K562 (cell line): ENCODE data around the gene LENEP. TPM values are rescaled to one million over a fixed set of nuclear protein-coding genes. Genes with fewer than 3 reads are reported as not detected.

Experiments used
- CHD4 ChIP-seq: fragments of 200-600 bp; sonication (generic); IDR thresholded peaks from 3 replicates; pipeline ENCODE4 v1.6.1; 2012; ENCODE audit warnings: low read depth, mild to moderate bottlenecking, mixed read lengths, low read length, inconsistent platforms; ENCODE audit not compliant: insufficient read depth, insufficient replicate concordance, poor library complexity, severe bottlenecking
- KDM5B ChIP-seq: fragments of 200-600 bp; sonication (generic); IDR thresholded peaks from 2 replicates; pipeline ENCODE4 v1.6.1; 2012; ENCODE audit warnings: low read depth, mild to moderate bottlenecking, moderate library complexity, low read length, control low read depth, inconsistent platforms; ENCODE audit not compliant: insufficient replicate concordance
- NR1H2 ChIP-seq: sonication (generic); formaldehyde crosslinking; IDR thresholded peaks from 2 replicates; pipeline ENCODE4 v1.4.0; 2020; ENCODE audit warnings: mild to moderate bottlenecking, missing genetic modification reagents
- NR3C1 ChIP-seq: sonication (generic); formaldehyde crosslinking; IDR thresholded peaks from 2 replicates; pipeline ENCODE4 v1.8.1; 2022; ENCODE audit warnings: missing genetic modification reagents
- PTTG1 ChIP-seq: fragments of 450-650 bp; IDR thresholded peaks from 2 replicates; pipeline ENCODE4 v1.6.1; 2016; ENCODE audit warnings: low read depth, mild to moderate bottlenecking, missing genetic modification characterization, missing compliant biosample characterization
- RUNX1 ChIP-seq: sonication (generic); IDR thresholded peaks from 2 replicates; pipeline ENCODE4 v1.6.1; 2016; ENCODE audit warnings: antibody characterized with exemption, low read depth
- TEAD1 ChIP-seq, 2 experiments: fragments of 450-650 bp in 1 of 2; sonication (generic) in 1 of 2; formaldehyde crosslinking; IDR thresholded peaks; 2 replicates each; pipeline versions ENCODE4 v1.4.0 to v1.8.0; 2020 to 2022; ENCODE audit warnings: mild to moderate bottlenecking in 2 of 2, missing genetic modification reagents in 1 of 2
- ZEB2 ChIP-seq: fragments of 450-650 bp; IDR thresholded peaks from 2 replicates; pipeline ENCODE4 v1.6.1; 2016
- ZNF217 ChIP-seq: sonication (generic); formaldehyde crosslinking; IDR thresholded peaks from 2 replicates; pipeline ENCODE4 v1.8.0; 2022; ENCODE audit warnings: mild to moderate bottlenecking, missing genetic modification reagents
- ZNF766 ChIP-seq: fragments of 200-800 bp; sonication (Bioruptor generic); conservative IDR thresholded peaks from 2 replicates; pipeline ENCODE4 v1.6.1; 2016; ENCODE audit warnings: missing genetic modification characterization, missing compliant biosample characterization
- polyA plus RNA-seq, 8 experiments: library from polyadenylated mRNA; depleted of rRNA in 4 of 8; stranded (reverse) in 5 of 8; unstranded in 3 of 8; fragments of >200 nt; fragmentation: Nextera tagmentation in 2 of 8; fragmentation: Illumina TruSeq in 1 of 8; extraction: Ambion mirVana in 2 of 8; extraction: Trizol in 1 of 8; gene quantifications; 2 replicates each; pipeline versions ENCODE4 v1.2.1 to v1.2.3, GENCODE V29; 2011 to 2014; ENCODE audit warnings: inconsistent platforms in 1 of 8, missing spikeins in 1 of 8
- total RNA-seq, 7 experiments: library from RNA; depleted of rRNA in 6 of 7; stranded (reverse); fragments of >200 nt in 6 of 7; fragmentation: Illumina TruSeq in 2 of 7; extraction: Trizol in 2 of 7; gene quantifications; 2 replicates each; pipeline versions ENCODE4 v1.2.1 to v1.2.3, GENCODE V29; 2011 to 2021; ENCODE audit warnings: low replicate concordance in 1 of 7
- TF ChIP-seq, protein P1 (sequence below), 2 experiments: fragments of 450-650 bp; IDR thresholded peaks; 2 replicates each; pipeline ENCODE4 v1.6.1; 2016; ENCODE audit warnings: mild to moderate bottlenecking in 2 of 2, borderline replicate concordance in 1 of 2, low read depth in 1 of 2, moderate library complexity in 1 of 2
- TF ChIP-seq, protein P2 (sequence below): fragments of 450-650 bp; formaldehyde crosslinking; IDR thresholded peaks from 2 replicates; pipeline ENCODE4 v1.4.0; 2020; ENCODE audit warnings: mild to moderate bottlenecking
- TF ChIP-seq, protein P3 (sequence below), 2 experiments: fragments of 450-650 bp; IDR thresholded peaks; 2 replicates each; pipeline ENCODE4 v1.6.1; 2016
- TF ChIP-seq, protein P4 (sequence below): fragments of 250-450 bp; sonication (Bioruptor Pico); IDR thresholded peaks from 2 replicates; pipeline ENCODE4 v1.8.0; 2022; ENCODE audit warnings: moderate library complexity, mild to moderate bottlenecking, inconsistent platforms

LENEP gene
- total and polyA plus RNA-seq, 9 of the 15 experiments (the other 6 are each of a cell fraction or from before 2014, with no cell fraction given) = 0.23 to 0.87 (median 0.67) TPM; not detected in 5

DNA sequence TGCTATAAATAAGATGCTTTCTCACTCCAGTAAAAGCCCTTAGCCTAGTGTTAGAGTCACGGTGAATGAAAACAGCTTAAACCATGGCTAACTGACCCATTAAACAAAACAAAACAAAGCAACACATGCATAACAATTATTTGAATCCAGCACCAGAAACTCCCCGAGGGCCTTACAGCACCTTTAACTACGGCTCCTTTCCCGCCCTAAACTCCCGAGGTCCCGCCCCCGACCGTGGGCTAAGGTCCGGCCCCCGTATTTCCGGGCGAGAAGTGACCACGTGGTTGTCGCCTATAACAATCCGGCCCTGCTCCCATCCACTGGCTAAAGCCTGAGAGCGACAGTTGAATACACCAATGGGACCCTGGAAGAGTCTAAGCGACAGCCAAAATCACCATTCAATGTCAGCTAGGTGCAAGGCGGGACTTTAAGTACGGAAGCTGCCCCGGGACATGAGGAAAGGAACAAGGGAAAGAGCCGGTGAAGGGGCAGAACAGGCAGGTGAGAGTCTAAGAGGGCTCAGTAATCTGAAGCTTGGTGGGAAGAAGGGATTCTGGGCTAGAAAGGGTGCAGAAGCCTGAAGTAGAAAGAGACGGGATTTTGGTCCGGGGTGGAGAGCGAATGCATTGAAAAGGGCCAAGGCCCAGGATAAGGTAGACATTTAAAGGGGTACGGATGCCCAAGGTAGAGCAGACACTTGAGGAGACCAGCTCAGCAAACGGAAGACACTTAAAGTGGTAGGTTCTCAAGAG, 10.3 kb upstream of the LENEP start, which contains the start of gene FLAD1 (continued):
- TF ChIP-seq, protein P1, sequence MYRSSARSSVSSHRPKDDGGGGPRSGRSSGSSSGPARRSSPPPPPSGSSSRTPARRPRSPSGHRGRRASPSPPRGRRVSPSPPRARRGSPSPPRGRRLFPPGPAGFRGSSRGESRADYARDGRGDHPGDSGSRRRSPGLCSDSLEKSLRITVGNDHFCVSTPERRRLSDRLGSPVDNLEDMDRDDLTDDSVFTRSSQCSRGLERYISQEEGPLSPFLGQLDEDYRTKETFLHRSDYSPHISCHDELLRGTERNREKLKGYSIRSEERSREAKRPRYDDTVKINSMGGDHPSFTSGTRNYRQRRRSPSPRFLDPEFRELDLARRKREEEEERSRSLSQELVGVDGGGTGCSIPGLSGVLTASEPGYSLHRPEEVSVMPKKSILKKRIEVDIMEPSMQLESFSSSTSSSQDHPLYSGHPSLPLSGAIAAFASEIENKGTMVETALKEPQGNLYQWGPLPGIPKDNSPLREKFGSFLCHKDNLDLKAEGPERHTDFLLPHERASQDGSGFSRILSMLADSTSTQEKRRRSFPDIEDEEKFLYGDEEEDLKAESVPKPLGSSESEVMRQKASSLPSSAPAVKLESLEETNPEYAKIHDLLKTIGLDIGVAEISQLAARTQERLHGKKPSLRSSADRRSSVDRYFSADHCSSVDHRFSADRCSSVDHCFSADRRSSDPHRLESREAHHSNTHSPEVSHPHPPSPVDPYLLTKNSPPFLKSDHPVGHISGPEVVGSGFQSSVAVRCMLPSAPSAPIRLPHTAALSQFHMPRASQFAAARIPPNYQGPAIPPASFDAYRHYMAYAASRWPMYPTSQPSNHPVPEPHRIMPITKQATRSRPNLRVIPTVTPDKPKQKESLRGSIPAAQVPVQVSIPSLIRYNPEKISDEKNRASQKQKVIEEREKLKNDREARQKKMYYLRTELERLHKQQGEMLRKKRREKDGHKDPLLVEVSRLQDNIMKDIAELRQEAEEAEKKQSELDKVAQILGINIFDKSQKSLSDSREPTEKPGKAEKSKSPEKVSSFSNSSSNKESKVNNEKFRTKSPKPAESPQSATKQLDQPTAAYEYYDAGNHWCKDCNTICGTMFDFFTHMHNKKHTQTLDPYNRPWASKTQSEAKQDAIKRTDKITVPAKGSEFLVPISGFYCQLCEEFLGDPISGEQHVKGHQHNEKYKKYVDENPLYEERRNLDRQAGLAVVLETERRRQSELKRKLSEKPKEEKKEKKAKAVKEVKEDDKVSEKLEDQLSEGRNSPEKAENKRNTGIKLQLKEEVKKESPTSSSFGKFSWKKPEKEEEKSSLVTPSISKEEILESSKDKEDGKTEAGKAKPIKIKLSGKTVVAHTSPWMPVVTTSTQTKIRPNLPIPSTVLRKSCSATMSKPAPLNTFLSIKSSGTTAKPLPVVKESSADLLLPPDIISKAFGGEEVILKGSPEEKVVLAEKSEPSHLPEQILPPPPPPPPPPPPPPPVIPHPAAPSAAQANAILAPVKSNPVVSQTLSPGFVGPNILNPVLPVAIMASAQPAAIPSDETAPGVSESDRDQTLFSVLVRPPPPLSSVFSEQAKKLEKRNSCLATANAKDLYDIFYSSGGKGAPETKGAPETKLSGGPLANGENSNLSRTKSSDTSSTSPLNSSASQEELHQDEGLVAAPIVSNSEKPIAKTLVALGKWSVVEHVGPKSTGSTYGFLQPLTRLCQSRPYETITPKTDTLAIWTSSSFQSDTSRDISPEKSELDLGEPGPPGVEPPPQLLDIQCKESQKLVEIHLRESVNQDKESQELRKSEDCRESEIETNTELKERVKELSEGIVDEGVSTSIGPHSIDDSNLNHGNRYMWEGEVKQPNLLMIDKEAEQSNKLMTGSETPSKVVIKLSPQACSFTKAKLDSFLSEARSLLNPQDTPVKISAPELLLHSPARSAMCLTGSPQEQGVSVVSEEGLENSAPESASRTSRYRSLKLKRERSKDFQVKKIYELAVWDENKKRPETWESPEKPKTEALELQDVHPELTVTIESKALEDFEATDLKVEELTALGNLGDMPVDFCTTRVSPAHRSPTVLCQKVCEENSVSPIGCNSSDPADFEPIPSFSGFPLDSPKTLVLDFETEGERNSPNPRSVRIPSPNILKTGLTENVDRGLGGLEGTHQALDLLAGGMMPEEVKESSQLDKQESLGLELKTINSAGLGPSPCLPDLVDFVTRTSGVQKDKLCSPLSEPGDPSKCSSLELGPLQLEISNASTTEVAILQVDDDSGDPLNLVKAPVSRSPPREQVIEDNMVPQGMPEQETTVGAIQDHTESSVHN (IDR thresholded peaks at IDR 0.05; ENCODE audit: borderline replicate concordance in 1 of 2, low read depth in 1 of 2) = peak in 1 of 2 experiments; percentile 37; a peak in 1 of 4 replicates
- TF ChIP-seq RUNX1 (no peak), PTTG1 (tag) (no peak; the same call in 1 of the 2 replicates), ZEB2 (no peak), ZNF766 (no peak), NR3C1 (CRISPR knock-in tag) (no peak), CHD4 (no peak), ZNF217 (CRISPR knock-in tag) (no peak), KDM5B (peak; percentile 63), TEAD1 (CRISPR knock-in tag; IDR thresholded peaks at IDR 0.05) (peak in 1 of 2 experiments; percentile 36; a peak in 1 of 4 replicates), NR1H2 (CRISPR knock-in tag) (no peak)
- TF ChIP-seq, protein P2, sequence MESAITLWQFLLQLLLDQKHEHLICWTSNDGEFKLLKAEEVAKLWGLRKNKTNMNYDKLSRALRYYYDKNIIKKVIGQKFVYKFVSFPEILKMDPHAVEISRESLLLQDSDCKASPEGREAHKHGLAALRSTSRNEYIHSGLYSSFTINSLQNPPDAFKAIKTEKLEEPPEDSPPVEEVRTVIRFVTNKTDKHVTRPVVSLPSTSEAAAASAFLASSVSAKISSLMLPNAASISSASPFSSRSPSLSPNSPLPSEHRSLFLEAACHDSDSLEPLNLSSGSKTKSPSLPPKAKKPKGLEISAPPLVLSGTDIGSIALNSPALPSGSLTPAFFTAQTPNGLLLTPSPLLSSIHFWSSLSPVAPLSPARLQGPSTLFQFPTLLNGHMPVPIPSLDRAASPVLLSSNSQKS (CRISPR knock-in tag) = no peak
- TF ChIP-seq, protein P3, sequence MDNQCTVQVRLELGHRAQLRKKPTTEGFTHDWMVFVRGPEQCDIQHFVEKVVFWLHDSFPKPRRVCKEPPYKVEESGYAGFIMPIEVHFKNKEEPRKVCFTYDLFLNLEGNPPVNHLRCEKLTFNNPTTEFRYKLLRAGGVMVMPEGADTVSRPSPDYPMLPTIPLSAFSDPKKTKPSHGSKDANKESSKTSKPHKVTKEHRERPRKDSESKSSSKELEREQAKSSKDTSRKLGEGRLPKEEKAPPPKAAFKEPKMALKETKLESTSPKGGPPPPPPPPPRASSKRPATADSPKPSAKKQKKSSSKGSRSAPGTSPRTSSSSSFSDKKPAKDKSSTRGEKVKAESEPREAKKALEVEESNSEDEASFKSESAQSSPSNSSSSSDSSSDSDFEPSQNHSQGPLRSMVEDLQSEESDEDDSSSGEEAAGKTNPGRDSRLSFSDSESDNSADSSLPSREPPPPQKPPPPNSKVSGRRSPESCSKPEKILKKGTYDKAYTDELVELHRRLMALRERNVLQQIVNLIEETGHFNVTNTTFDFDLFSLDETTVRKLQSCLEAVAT (IDR thresholded peaks at IDR 0.05) = peak; percentile 22 to 99; a peak in 2 of 4 replicates
- TF ChIP-seq, protein P4, sequence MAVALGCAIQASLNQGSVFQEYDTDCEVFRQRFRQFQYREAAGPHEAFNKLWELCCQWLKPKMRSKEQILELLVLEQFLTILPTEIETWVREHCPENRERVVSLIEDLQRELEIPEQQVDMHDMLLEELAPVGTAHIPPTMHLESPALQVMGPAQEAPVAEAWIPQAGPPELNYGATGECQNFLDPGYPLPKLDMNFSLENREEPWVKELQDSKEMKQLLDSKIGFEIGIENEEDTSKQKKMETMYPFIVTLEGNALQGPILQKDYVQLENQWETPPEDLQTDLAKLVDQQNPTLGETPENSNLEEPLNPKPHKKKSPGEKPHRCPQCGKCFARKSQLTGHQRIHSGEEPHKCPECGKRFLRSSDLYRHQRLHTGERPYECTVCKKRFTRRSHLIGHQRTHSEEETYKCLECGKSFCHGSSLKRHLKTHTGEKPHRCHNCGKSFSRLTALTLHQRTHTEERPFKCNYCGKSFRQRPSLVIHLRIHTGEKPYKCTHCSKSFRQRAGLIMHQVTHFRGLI (CRISPR knock-in tag) = no peak
